T-helper 2 cell (primary cell): ENCODE data around the gene CALCR.
"Not testable (repeated sequence)": the region's sequence is repeated elsewhere in the genome, so short reads cannot be mapped to it uniquely, and the experiment has no call there.

Experiments
- DNase-seq, 5 experiments: peaks; one replicate each; pipeline versions ENCODE4 v3.0.0 to v3.0.0-alpha.2; 2012 to 2022
- total RNA-seq, 2 donors: gene quantifications; one replicate each; lab custom pipeline; 2026; lab: John Stamatoyannopoulos, UW

Gene CALCR
- total RNA-seq, result 0 reads per million in 2 donors

GRCh38 chr7:93574646-93575554, at the start of gene CALCR:
Gene CALCR (minus strand): TSS chr7:93574724. CDS start chr7:93486981, 87,743 bp downstream.
- DNase-seq, result no peak

- DNase-seq, result no peak
Measured at GRCh38 chr7:93623816-93624215, 49.3 kb upstream of the CALCR start.

- no peak for DNase-seq
Measured at GRCh38 chr7:93622036-93623033, 47.8 kb upstream of the CALCR start.

- no peak for DNase-seq
Measured at GRCh38 chr7:93620864-93621263, 46.3 kb upstream of the CALCR start.

- DNase-seq, result no peak
Measured at GRCh38 chr7:93620057-93620456, 45.5 kb upstream of the CALCR start.

GRCh38 chr7:93601363-93601762, 26.8 kb upstream of the CALCR start:
- DNase-seq, result no peak

- no peak for DNase-seq
Measured at GRCh38 chr7:93594250-93594649, 19.7 kb upstream of the CALCR start.

- DNase-seq, result no peak
Measured at GRCh38 chr7:93592588-93593266, 18.2 kb upstream of the CALCR start.

- DNase-seq, result not testable (repeated sequence)
Measured at GRCh38 chr7:93591224-93592050, 16.9 kb upstream of the CALCR start.

GRCh38 chr7:93586479-93586865, 11.9 kb upstream of the CALCR start:
- DNase-seq, result not testable (repeated sequence)

- DNase-seq, result not testable (repeated sequence)
Measured at GRCh38 chr7:93585694-93586478, 11.4 kb upstream of the CALCR start.

- no peak for DNase-seq
Measured at GRCh38 chr7:93579431-93579830, 4.9 kb upstream of the CALCR start.

- no peak for DNase-seq
Measured at GRCh38 chr7:93578762-93579161, 4.2 kb upstream of the CALCR start.

GRCh38 chr7:93575555-93576399, 1.3 kb upstream of the CALCR start:
- DNase-seq, result no peak

- no peak for DNase-seq
Measured at GRCh38 chr7:93574269-93574645, 267 bp downstream of the CALCR start.

- no peak for DNase-seq
Measured at GRCh38 chr7:93569189-93569588, 5.3 kb downstream of the CALCR start.

GRCh38 chr7:93566876-93567275, 7.6 kb downstream of the CALCR start:
- DNase-seq, result no peak

- DNase-seq, result no peak
Measured at GRCh38 chr7:93563584-93563983, 10.9 kb downstream of the CALCR start.

GRCh38 chr7:93562936-93563335, 11.6 kb downstream of the CALCR start:
- no peak for DNase-seq

GRCh38 chr7:93562106-93562505, 12.4 kb downstream of the CALCR start:
- DNase-seq, result no peak
